Ascending aorta (tissue), 2 donors: ENCODE measurements around the gene BMPR1A. TPM values are rescaled to one million over a fixed set of nuclear protein-coding genes. Genes with fewer than 3 reads are reported as not detected.

Experiments used
- DNase-seq, 2 donors: peaks; one replicate each; pipeline ENCODE4 v3.0.0-alpha.2; 2019; ENCODE audit warnings: low spot score in 2 of 2
- H3K27ac ChIP-seq, 2 donors: fragments of 200-600 bp; sonication (generic); one replicate each; pipeline ENCODE4 v1.5.1; 2016 to 2017; ENCODE audit warnings: mild to moderate bottlenecking in 1 of 2
- H3K27me3 ChIP-seq: fragments of 200-600 bp; sonication (generic); one replicate; pipeline ENCODE4 v1.5.1; 2017
- H3K36me3 ChIP-seq, 2 donors: fragments of 200-600 bp; sonication (generic); one replicate each; pipeline ENCODE4 v1.5.1; 2016
- H3K4me1 ChIP-seq, 2 donors: fragments of 200-600 bp; sonication (generic); one replicate each; pipeline ENCODE4 v1.5.1; 2016 to 2017; ENCODE audit warnings: mild to moderate bottlenecking in 1 of 2
- H3K4me3 ChIP-seq, 2 donors: fragments of 200-600 bp; sonication (generic); one replicate each; pipeline ENCODE4 v1.5.1; 2016 to 2017; ENCODE audit warnings: mild to moderate bottlenecking in 1 of 2
- H3K9me3 ChIP-seq, 2 donors: fragments of 200-600 bp; sonication (generic); one replicate each; pipeline ENCODE4 v1.5.1; 2016
- intact Hi-C: fragments of 100-400 bp; cut with DNase I; formaldehyde crosslinking; loops from one replicate; pipeline ENCODE4 v1.15.1; 2023
- total RNA-seq: library from RNA; depleted of rRNA; stranded (reverse); fragments of >200 nt; gene quantifications from one replicate; pipeline ENCODE4 v1.1.0, GENCODE V29; 2016
- TF ChIP-seq, protein P1 (sequence below), 3 experiments: fragments of 200-600 bp in 2 of 3; fragments of 450-650 bp in 1 of 3; sonication (generic) in 2 of 3; IDR thresholded peaks; one replicate each; pipeline ENCODE4 v1.5.1; 2016 to 2019; ENCODE audit warnings: antibody characterized with exemption in 3 of 3, mild to moderate bottlenecking in 1 of 3, moderate library complexity in 1 of 3

The BMPR1A gene
- total RNA-seq, 1 donor from 2014 or later: 12.9 TPM

DNA sequence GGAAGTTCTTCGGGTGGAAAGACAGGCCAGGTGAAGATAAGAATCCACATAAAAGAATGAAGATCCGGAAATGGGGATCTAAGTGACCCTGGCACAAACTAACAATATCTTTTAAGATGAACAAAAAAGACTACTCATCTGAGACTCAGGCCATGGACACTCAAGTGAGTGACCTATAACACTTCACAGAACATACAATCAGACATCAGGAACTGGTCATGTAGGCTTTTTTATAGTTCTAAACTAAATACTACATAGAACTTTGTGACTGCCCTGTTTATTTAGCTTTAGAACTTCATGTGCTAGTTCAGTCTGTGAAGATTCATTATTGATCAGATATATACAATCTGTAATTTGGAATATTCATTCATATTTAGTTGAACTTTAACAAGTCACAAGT is 148.2 kb downstream of the BMPR1A start:
- no peak for DNase-seq
- Histone ChIP-seq H3K36me3 (peaks cover 7 to 8% of the 10 kb centered on the region in 2 donors), H3K4me3 (no peak overlapping the region), H3K9me3 (no peaks in the 10 kb centered on the region), H3K27ac (peak overlapping the region in 1 of 2 donors; percentile 47), H3K4me1 (peaks cover 0 to 17% of the 10 kb centered on the region in 2 donors), H3K27me3 (no peaks in the 10 kb centered on the region)
- TF ChIP-seq, protein P1, sequence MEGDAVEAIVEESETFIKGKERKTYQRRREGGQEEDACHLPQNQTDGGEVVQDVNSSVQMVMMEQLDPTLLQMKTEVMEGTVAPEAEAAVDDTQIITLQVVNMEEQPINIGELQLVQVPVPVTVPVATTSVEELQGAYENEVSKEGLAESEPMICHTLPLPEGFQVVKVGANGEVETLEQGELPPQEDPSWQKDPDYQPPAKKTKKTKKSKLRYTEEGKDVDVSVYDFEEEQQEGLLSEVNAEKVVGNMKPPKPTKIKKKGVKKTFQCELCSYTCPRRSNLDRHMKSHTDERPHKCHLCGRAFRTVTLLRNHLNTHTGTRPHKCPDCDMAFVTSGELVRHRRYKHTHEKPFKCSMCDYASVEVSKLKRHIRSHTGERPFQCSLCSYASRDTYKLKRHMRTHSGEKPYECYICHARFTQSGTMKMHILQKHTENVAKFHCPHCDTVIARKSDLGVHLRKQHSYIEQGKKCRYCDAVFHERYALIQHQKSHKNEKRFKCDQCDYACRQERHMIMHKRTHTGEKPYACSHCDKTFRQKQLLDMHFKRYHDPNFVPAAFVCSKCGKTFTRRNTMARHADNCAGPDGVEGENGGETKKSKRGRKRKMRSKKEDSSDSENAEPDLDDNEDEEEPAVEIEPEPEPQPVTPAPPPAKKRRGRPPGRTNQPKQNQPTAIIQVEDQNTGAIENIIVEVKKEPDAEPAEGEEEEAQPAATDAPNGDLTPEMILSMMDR (IDR thresholded peaks at IDR 0.05): no peak
- intact Hi-C loops: no loop called here

- intact Hi-C loops: no loop called here
- H3K4me3 ChIP-seq: no peak overlapping the region
- peaks cover 8 to 9% of the 10 kb centered on the region in 2 donors for H3K36me3 ChIP-seq
- H3K27ac ChIP-seq: peak overlapping the region in 1 of 2 donors; percentile 47
- H3K27me3 ChIP-seq: no peaks in the 10 kb centered on the region
- H3K9me3 ChIP-seq: no peaks in the 10 kb centered on the region
- H3K4me1 ChIP-seq: peaks cover 0 to 17% of the 10 kb centered on the region in 2 donors
- TF ChIP-seq, protein P1 (IDR thresholded peaks at IDR 0.05): no peak
- DNase-seq: no peak
These were observed 149.0 kb downstream of the BMPR1A start for GRCh38 chr10:86905429-86905828.

- H3K9me3 ChIP-seq: no peaks in the 10 kb centered on the region
These were observed 158.3 kb downstream of the BMPR1A start for GRCh38 chr10:86914734-86915133.

DNA sequence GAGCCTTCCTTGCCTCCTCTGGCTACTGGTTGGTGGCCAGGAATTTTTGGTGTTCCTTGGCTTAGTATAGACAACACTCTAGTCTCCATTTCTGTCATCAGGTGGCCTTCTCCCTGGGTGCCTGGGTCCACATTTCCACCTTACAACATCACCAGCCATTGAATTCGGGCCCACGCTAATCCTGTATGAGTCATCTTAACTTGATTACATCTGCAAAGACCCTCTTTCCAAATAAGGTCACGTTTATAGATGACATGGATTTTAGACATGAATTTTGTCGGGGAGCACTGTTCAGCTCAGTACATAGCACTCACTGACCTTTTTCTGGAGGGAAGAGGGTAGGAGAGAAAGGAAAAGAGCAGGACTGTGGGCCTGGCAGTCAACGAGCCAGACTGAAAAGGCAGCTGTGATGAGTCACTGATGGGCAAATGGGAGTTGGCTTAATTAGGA is 161.6 kb downstream of the BMPR1A start:
- no peak for DNase-seq
- H3K4me3 ChIP-seq: no peak overlapping the region
- peaks cover 3 to 5% of the 10 kb centered on the region in 2 donors for H3K4me1 ChIP-seq
- H3K36me3 ChIP-seq: peaks cover 45 to 64% of the 10 kb centered on the region in 2 donors
- TF ChIP-seq, protein P1 (IDR thresholded peaks at IDR 0.05): no peak
- H3K27me3 ChIP-seq: no peaks in the 10 kb centered on the region
- intact Hi-C loops: no loop called here
- peak overlapping the region; percentile 76 to 78 for H3K27ac ChIP-seq
- no peaks in the 10 kb centered on the region for H3K9me3 ChIP-seq

More at GRCh38 chr10:86914734-86915133, 158.3 kb downstream of the BMPR1A start:
- H3K4me3 ChIP-seq: no peak overlapping the region
- TF ChIP-seq, protein P1 (IDR thresholded peaks at IDR 0.05): no peak
- H3K36me3 ChIP-seq: peaks cover 34 to 52% of the 10 kb centered on the region in 2 donors
- no peak for DNase-seq
- peaks cover 0 to 3% of the 10 kb centered on the region in 2 donors for H3K4me1 ChIP-seq
- H3K27ac ChIP-seq: no peak overlapping the region
- no peaks in the 10 kb centered on the region for H3K27me3 ChIP-seq
- intact Hi-C loops: no loop called here

GRCh38 chr10:86922553-86922961 is 166.1 kb downstream of the BMPR1A start:
- TF ChIP-seq, protein P1 (IDR thresholded peaks at IDR 0.05): no peak
- peaks cover 3 to 15% of the 10 kb centered on the region in 2 donors for H3K4me1 ChIP-seq
- no peak overlapping the region for H3K4me3 ChIP-seq
- H3K36me3 ChIP-seq: peaks cover 18 to 55% of the 10 kb centered on the region in 2 donors
- intact Hi-C loops: no loop called here
- H3K27ac ChIP-seq: peak overlapping the region; percentile 35 to 69
- H3K9me3 ChIP-seq: no peaks in the 10 kb centered on the region
- peak in 1 of 2 donors; percentile 75 for DNase-seq
- H3K27me3 ChIP-seq: no peaks in the 10 kb centered on the region
